Endothelial cell (in vitro differentiated cells): ENCODE measurements around the gene RMND5A. TPM values are rescaled to one million over a fixed set of nuclear protein-coding genes. Genes with fewer than 3 reads are reported as not detected.
A peak's percentile ranks its signal among the peaks of the same experiment; 100 is the strongest.

Source experiments
- DNase-seq: peaks from one replicate; pipeline ENCODE4 v3.0.0; 2021; ENCODE audit warnings: low spot score
- H3K27ac Mint-ChIP-seq: one replicate; pipeline ENCODE4 v1.8.0; 2021; ENCODE audit warnings: mixed read lengths, inconsistent platforms; ENCODE audit not compliant: unreplicated experiment
- H3K27me3 Mint-ChIP-seq: one replicate; pipeline ENCODE4 v1.8.0; 2021; ENCODE audit warnings: mild to moderate bottlenecking, moderate library complexity, mixed read lengths, inconsistent platforms; ENCODE audit not compliant: unreplicated experiment
- H3K36me3 Mint-ChIP-seq: one replicate; pipeline ENCODE4 v1.8.0; 2021; ENCODE audit warnings: mild to moderate bottlenecking, low read depth, mixed read lengths, inconsistent platforms; ENCODE audit not compliant: unreplicated experiment
- H3K4me1 Mint-ChIP-seq: one replicate; pipeline ENCODE4 v1.8.0; 2021; ENCODE audit warnings: mild to moderate bottlenecking, mixed read lengths, inconsistent platforms; ENCODE audit not compliant: unreplicated experiment
- H3K4me3 Mint-ChIP-seq: one replicate; pipeline ENCODE4 v1.8.0; 2021; ENCODE audit warnings: mild to moderate bottlenecking, mixed read lengths, inconsistent platforms; ENCODE audit not compliant: unreplicated experiment
- H3K9me3 Mint-ChIP-seq: one replicate; pipeline ENCODE4 v1.8.0; 2021; ENCODE audit warnings: mixed read lengths, inconsistent platforms; ENCODE audit not compliant: unreplicated experiment
- CTCF ChIP-seq: fragments of 200-600 bp; sonication (generic); IDR thresholded peaks from one replicate; pipeline ENCODE4 v1.5.0; 2021; ENCODE audit warnings: antibody characterized with exemption; ENCODE audit not compliant: unreplicated experiment
- total RNA-seq: library from RNA; stranded (reverse); fragmentation: NEBNext Ultra II Directional; extraction: Animal tissue kit (Norgen Biotek cat#: 25700); gene quantifications from one replicate; pipeline ENCODE4 v1.2.1, GENCODE V29; 2021; ENCODE audit not compliant: unreplicated experiment

Gene RMND5A
- total RNA-seq, 1 donor from 2014 or later, result 40.2 TPM

- H3K27me3 Mint-ChIP-seq, result peaks cover 27% of the 10 kb centered on the region
- no peak overlapping the region for H3K4me3 Mint-ChIP-seq
- TF ChIP-seq CTCF, result no peak
- peaks cover 3% of the 10 kb centered on the region for H3K9me3 Mint-ChIP-seq
- H3K27ac Mint-ChIP-seq, result no peak overlapping the region
- peaks cover 9% of the 10 kb centered on the region for H3K36me3 Mint-ChIP-seq
- peaks cover 3% of the 10 kb centered on the region for H3K4me1 Mint-ChIP-seq
- DNase-seq, result no peak
Observed at GRCh38 chr2:86789687-86790133, 69.6 kb downstream of the RMND5A start.

- DNase-seq, result no peak
- TF ChIP-seq CTCF, result no peak
- Mint-ChIP-seq H3K27ac (no peak overlapping the region), H3K4me3 (no peak overlapping the region), H3K9me3 (peaks cover 8% of the 10 kb centered on the region), H3K27me3 (peaks cover 29% of the 10 kb centered on the region), H3K36me3 (peaks cover 14% of the 10 kb centered on the region), H3K4me1 (peaks cover 3% of the 10 kb centered on the region)
Observed at GRCh38 chr2:86790134-86790675, 70.1 kb downstream of the RMND5A start.

- H3K27ac Mint-ChIP-seq, result peak within 1 kb of the TSS; percentile 10
- H3K36me3 Mint-ChIP-seq, result peaks cover 18% of the 10 kb centered on the region
- DNase-seq, result no peak
- H3K4me3 Mint-ChIP-seq, result peak within 1 kb of the TSS; percentile 67
- peaks cover 10% of the 10 kb centered on the region for H3K9me3 Mint-ChIP-seq
- H3K4me1 Mint-ChIP-seq, result peaks cover 3% of the 10 kb centered on the region
- H3K27me3 Mint-ChIP-seq, result peaks cover 29% of the 10 kb centered on the region
- no peak for TF ChIP-seq CTCF
Observed at GRCh38 chr2:86790676-86791572, 70.8 kb downstream of the RMND5A start, which contains the start of gene CD8A. Gene CD8A, minus strand, starts transcription at chr2:86790913. Its CDS starts 88 bp downstream, at chr2:86790825.

GRCh38 chr2:86791573-86791972 is 71.5 kb downstream of the RMND5A start:
- peaks cover 24% of the 10 kb centered on the region for H3K36me3 Mint-ChIP-seq
- no peak overlapping the region for H3K27ac Mint-ChIP-seq
- H3K4me3 Mint-ChIP-seq, result no peak overlapping the region

More at GRCh38 chr2:86791573-86791972, 71.5 kb downstream of the RMND5A start:
- Mint-ChIP-seq H3K27me3 (peaks cover 29% of the 10 kb centered on the region), H3K4me1 (peaks cover 3% of the 10 kb centered on the region), H3K9me3 (peaks cover 15% of the 10 kb centered on the region)
- no peak for TF ChIP-seq CTCF
- DNase-seq, result no peak
